MCF 10A (cell line): ENCODE data around the gene TMEM223. TPM values are rescaled to one million over a fixed set of nuclear protein-coding genes. Genes with fewer than 3 reads are reported as not detected.
A peak's percentile ranks its signal among the peaks of the same experiment; 100 is the strongest.

Experiments
- BruUV-seq: library from RNA; stranded (reverse); fragments of 400-500 nt; replicated peaks from 2 replicates; lab custom pipeline; 2021; lab: Mats Ljungman, UMichigan
- CTCF ChIA-PET: fragments of 300-600 bp; sonication (Branson Sonifier 250); formaldehyde crosslinking; extraction: SDS; loops from one replicate; lab custom pipeline; 2021; ENCODE audit warnings: antibody characterized with exemption, inconsistent platforms; lab: Yijun Ruan, JAX
- POLR2A ChIA-PET: fragments of 300-600, 350-650 bp; sonication (Branson Sonifier 250); formaldehyde crosslinking; extraction: SDS; loops from one replicate; lab custom pipeline; 2020; ENCODE audit warnings: antibody characterized with exemption, inconsistent platforms; lab: Yijun Ruan, JAX
- DNase-seq: peaks from one replicate; pipeline ENCODE4 v3.0.0-alpha.2; 2018; ENCODE audit not compliant: unreplicated experiment
- H3K27ac Mint-ChIP-seq: one replicate; pipeline ENCODE4 v1.8.0; 2022; ENCODE audit warnings: mild to moderate bottlenecking, low read depth, mixed read lengths; ENCODE audit not compliant: unreplicated experiment
- H3K27me3 Mint-ChIP-seq: one replicate; pipeline ENCODE4 v1.8.0; 2022; ENCODE audit warnings: mixed read lengths; ENCODE audit not compliant: insufficient read depth, unreplicated experiment
- H3K36me3 Mint-ChIP-seq: one replicate; pipeline ENCODE4 v1.8.0; 2022; ENCODE audit warnings: mild to moderate bottlenecking, moderate library complexity, mixed read lengths; ENCODE audit not compliant: insufficient read depth, unreplicated experiment
- H3K4me1 Mint-ChIP-seq: one replicate; pipeline ENCODE4 v1.8.0; 2022; ENCODE audit warnings: mixed read lengths; ENCODE audit not compliant: insufficient read depth, unreplicated experiment
- H3K4me3 Mint-ChIP-seq: one replicate; pipeline ENCODE4 v1.8.0; 2022; ENCODE audit warnings: mild to moderate bottlenecking, moderate library complexity, mixed read lengths; ENCODE audit not compliant: unreplicated experiment
- H3K9me3 Mint-ChIP-seq: one replicate; pipeline ENCODE4 v1.8.0; 2022; ENCODE audit warnings: mixed read lengths; ENCODE audit not compliant: unreplicated experiment
- CTCF ChIP-seq: fragments of 200-600 bp; IDR thresholded peaks from one replicate; pipeline ENCODE4 v1.8.0; 2022; ENCODE audit warnings: antibody characterized with exemption, mild to moderate bottlenecking; ENCODE audit not compliant: unreplicated experiment
- intact Hi-C: fragments of 100-400 bp; cut with micrococcal nuclease; formaldehyde crosslinking; loops from 2 replicates; pipeline ENCODE4 v1.14.1; 2022
- total RNA-seq: library from RNA; stranded (reverse); gene quantifications from 2 replicates; pipeline ENCODE4 v1.2.3, GENCODE V29; 2022

Gene TMEM223
- total RNA-seq, 1 experiment from 2014 or later, result 9.6 TPM

GRCh38 chr11:62778441-62778840 lies 13.4 kb downstream of the TMEM223 start:
- Mint-ChIP-seq H3K27ac (no peak overlapping the region), H3K36me3 (peaks cover 52% of the 10 kb centered on the region), H3K9me3 (no peaks in the 10 kb centered on the region), H3K27me3 (no peaks in the 10 kb centered on the region), H3K4me1 (peaks cover 9% of the 10 kb centered on the region), H3K4me3 (no peak overlapping the region)
- intact Hi-C loops, result no loop called here
- DNase-seq, result no peak
- no peak for TF ChIP-seq CTCF
- ChIA-PET CTCF (interaction anchor here (5.4 kb wide), 1 partner anchor 9 kb away, joined by 47 read pairs; the partner anchor contains the start of gene TMEM179B), POLR2A (interaction anchor here (0.6 to 1.3 kb wide), 2 partner anchors 48 to 51 kb away, joined by 3 read pairs; partner anchors contain the start of gene HNRNPUL2)
- BruUV-seq, result no TSS peak

GRCh38 chr11:62777389-62777788 lies 14.4 kb downstream of the TMEM223 start:
- Mint-ChIP-seq H3K27ac (peak overlapping the region; percentile 29), H3K27me3 (no peaks in the 10 kb centered on the region), H3K4me3 (no peak overlapping the region), H3K4me1 (peaks cover 9% of the 10 kb centered on the region), H3K36me3 (peaks cover 52% of the 10 kb centered on the region), H3K9me3 (no peaks in the 10 kb centered on the region)
- TF ChIP-seq CTCF, result no peak
- ChIA-PET POLR2A (interaction anchor here (0.7 to 3.5 kb wide), 4 partner anchors 10 to 78 kb away, joined by 3 to 19 read pairs (median 3); partner anchors contain the start of genes HNRNPUL2, STX5 and TMEM179B), CTCF (interaction anchor here (0.6 to 5.4 kb wide), 3 partner anchors 10 to 52 kb away, joined by 3 to 47 read pairs (median 4); partner anchors contain the start of gene TMEM179B)
- intact Hi-C loops, result no loop called here
- no TSS peak for BruUV-seq
- DNase-seq, result no peak

GRCh38 chr11:62775646-62776045 lies 16.2 kb downstream of the TMEM223 start:
- H3K36me3 Mint-ChIP-seq, result peaks cover 45% of the 10 kb centered on the region
- no peaks in the 10 kb centered on the region for H3K27me3 Mint-ChIP-seq
- no peak overlapping the region for H3K27ac Mint-ChIP-seq
- TF ChIP-seq CTCF, result no peak
- H3K9me3 Mint-ChIP-seq, result no peaks in the 10 kb centered on the region
- no peak overlapping the region for H3K4me3 Mint-ChIP-seq
- intact Hi-C loops, result no loop called here
- CTCF ChIA-PET, result interaction anchor here (0.5 to 5.4 kb wide), 4 partner anchors 12 to 86 kb away, joined by 3 to 47 read pairs (median 3); partner anchors contain the start of genes TMEM179B and WDR74
- POLR2A ChIA-PET, result interaction anchor here (0.6 to 3.5 kb wide), 4 partner anchors 12 to 65 kb away, joined by 3 to 19 read pairs (median 4); partner anchors contain the start of gene TMEM179B
- no TSS peak for BruUV-seq
- DNase-seq, result no peak
- peaks cover 9% of the 10 kb centered on the region for H3K4me1 Mint-ChIP-seq

- H3K27me3 Mint-ChIP-seq, result no peaks in the 10 kb centered on the region
- peaks cover 43% of the 10 kb centered on the region for H3K36me3 Mint-ChIP-seq
- H3K4me1 Mint-ChIP-seq, result peaks cover 9% of the 10 kb centered on the region
- CTCF ChIA-PET, result interaction anchor here (5.4 kb wide), 1 partner anchor 13 kb away, joined by 47 read pairs; the partner anchor contains the start of gene TMEM179B
- no peaks in the 10 kb centered on the region for H3K9me3 Mint-ChIP-seq
- POLR2A ChIA-PET, result interaction anchor here (0.6 to 8.5 kb wide), 6 partner anchors 13 to 67 kb away, joined by 3 to 84 read pairs (median 4); partner anchors contain the start of genes TMEM179B and ZBTB3
- BruUV-seq, result no TSS peak
- H3K27ac Mint-ChIP-seq, result no peak overlapping the region
- DNase-seq, result peak; percentile 31
- H3K4me3 Mint-ChIP-seq, result no peak overlapping the region
- no peak for TF ChIP-seq CTCF
- intact Hi-C loops, result no loop called here
These were observed 17.4 kb downstream of the TMEM223 start for GRCh38 chr11:62774407-62774806.
